Thyroid gland (tissue), 4 donors: ENCODE data around the gene DNAH10. TPM values are rescaled to one million over a fixed set of nuclear protein-coding genes. Genes with fewer than 3 reads are reported as not detected.

Experiments used
- DNase-seq, 2 donors: peaks; one replicate each; pipeline ENCODE4 v3.0.0-alpha.2; 2019
- H3K27ac ChIP-seq, 3 donors: fragments of 200-600 bp; sonication (generic); 1 replicate in 2 of 3; 2 replicates in 1 of 3; pipeline ENCODE4 v1.5.1; 2016 to 2019; ENCODE audit warnings: mild to moderate bottlenecking in 1 of 3, moderate library complexity in 1 of 3
- H3K27me3 ChIP-seq: fragments of 200-600 bp; sonication (generic); one replicate; pipeline ENCODE4 v1.5.1; 2019
- H3K36me3 ChIP-seq, 2 donors: fragments of 200-600 bp; sonication (generic); one replicate each; pipeline ENCODE4 v1.5.1; 2016 to 2019
- H3K4me1 ChIP-seq, 2 donors: fragments of 200-600 bp; sonication (generic); one replicate each; pipeline ENCODE4 v1.5.1; 2017 to 2019
- H3K4me3 ChIP-seq, 3 donors: fragments of 200-600 bp; sonication (generic); replicated peaks in 1 of 3; 1 replicate in 2 of 3; 2 replicates in 1 of 3; pipeline ENCODE4 v1.5.1; 2016; ENCODE audit warnings: mild to moderate bottlenecking in 1 of 3
- H3K9me3 ChIP-seq: fragments of 200-600 bp; sonication (generic); one replicate; pipeline ENCODE4 v1.5.1; 2017
- POLR2A ChIP-seq, 2 donors: fragments of 450-650 bp; IDR thresholded peaks; one replicate each; pipeline ENCODE4 v1.6.1; 2017; ENCODE audit warnings: antibody characterized with exemption in 2 of 2, mild to moderate bottlenecking in 2 of 2, moderate library complexity in 1 of 2
- WGBS, 2 donors: methylation state at CpG; one replicate each; pipeline ENCODE4 v1.1.5; 2017; 5-methylcytosine and 5-hydroxymethylcytosine counted together
- intact Hi-C: fragments of 100-400 bp; cut with DNase I; formaldehyde crosslinking; loops from one replicate; pipeline ENCODE4 v1.15.1; 2023
- total RNA-seq, 4 donors: library from RNA; depleted of rRNA; stranded (reverse); fragments of >200 nt; gene quantifications; one replicate each; pipeline ENCODE4 v1.2.3, GENCODE V29; 2016
- TF ChIP-seq, protein P1 (sequence below), 6 experiments: fragments of 200-600 bp in 3 of 6; fragments of 450-650 bp in 3 of 6; sonication (generic) in 3 of 6; IDR thresholded peaks; one replicate each; pipeline ENCODE4 v1.5.1; 2016 to 2019; ENCODE audit warnings: antibody characterized with exemption in 6 of 6, mild to moderate bottlenecking in 2 of 6, inconsistent platforms in 1 of 6, moderate library complexity in 1 of 6

Gene DNAH10
- total RNA-seq, 4 donors from 2014 or later: 0.10 to 0.33 (median 0.27) TPM; not detected in 1

DNA sequence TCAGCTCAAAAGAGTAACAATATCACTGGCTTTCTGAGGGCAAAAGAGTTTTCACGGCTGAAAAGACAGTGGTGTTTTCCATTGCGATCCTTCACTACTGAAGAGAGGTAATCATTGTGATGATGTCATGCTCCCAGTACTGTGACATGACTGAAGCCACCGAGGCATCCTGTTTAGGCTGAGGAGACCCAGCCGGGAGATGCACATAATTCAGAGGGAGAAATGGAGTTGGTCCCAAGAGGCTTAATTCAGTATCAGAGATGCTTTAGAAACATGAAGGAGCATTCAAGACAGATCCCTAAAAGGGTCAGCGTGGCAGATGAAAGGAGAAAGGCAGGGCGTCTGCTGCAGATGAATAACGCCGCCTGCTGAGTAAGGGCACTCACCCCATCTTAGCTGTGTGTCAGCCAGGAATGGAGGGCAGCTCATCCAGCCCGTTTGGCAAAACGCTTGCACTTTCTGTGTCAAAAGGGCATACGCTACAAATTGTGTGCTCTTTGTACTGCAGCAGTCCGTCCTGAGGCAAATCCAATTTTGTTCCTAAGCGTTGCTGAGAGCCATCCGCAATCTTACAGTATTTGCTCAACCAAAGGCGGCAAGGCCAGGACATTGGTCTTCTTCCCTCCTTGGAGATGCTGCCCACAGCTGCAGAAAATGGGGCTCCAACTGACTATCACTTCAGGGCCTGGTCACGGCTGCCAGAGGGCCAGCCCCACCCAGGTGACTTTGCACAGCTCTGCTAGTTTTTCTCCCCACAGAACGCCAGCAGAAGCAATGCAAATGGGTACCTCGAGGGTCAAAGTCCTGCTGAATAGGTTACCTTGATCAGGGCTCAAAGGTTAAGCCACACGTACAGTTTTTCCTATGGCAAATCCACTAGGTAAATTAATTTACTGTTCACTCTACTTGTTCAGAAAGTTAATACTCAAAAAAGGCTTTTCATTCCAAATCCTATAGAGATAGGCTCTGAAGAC is 187.0 kb downstream of the DNAH10 start:
- H3K9me3 ChIP-seq: no peaks in the 10 kb centered on the region
- H3K36me3 ChIP-seq: no peaks in the 10 kb centered on the region
- no peak for DNase-seq
- WGBS, 2 donors: 89 to 91% methylated on average over 19 of the region's 19 CpGs
- H3K4me3 ChIP-seq: no peak overlapping the region
- H3K4me1 ChIP-seq: peaks cover 10 to 30% of the 10 kb centered on the region in 2 donors
- intact Hi-C loops: no loop called here
- H3K27ac ChIP-seq: no peak overlapping the region
- no peak for TF ChIP-seq POLR2A (IDR thresholded peaks at IDR 0.05)
- TF ChIP-seq, protein P1, sequence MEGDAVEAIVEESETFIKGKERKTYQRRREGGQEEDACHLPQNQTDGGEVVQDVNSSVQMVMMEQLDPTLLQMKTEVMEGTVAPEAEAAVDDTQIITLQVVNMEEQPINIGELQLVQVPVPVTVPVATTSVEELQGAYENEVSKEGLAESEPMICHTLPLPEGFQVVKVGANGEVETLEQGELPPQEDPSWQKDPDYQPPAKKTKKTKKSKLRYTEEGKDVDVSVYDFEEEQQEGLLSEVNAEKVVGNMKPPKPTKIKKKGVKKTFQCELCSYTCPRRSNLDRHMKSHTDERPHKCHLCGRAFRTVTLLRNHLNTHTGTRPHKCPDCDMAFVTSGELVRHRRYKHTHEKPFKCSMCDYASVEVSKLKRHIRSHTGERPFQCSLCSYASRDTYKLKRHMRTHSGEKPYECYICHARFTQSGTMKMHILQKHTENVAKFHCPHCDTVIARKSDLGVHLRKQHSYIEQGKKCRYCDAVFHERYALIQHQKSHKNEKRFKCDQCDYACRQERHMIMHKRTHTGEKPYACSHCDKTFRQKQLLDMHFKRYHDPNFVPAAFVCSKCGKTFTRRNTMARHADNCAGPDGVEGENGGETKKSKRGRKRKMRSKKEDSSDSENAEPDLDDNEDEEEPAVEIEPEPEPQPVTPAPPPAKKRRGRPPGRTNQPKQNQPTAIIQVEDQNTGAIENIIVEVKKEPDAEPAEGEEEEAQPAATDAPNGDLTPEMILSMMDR (IDR thresholded peaks at IDR 0.05): no peak
- H3K27me3 ChIP-seq: no peaks in the 10 kb centered on the region

GRCh38 chr12:123949770-123950165 is 187.7 kb downstream of the DNAH10 start:
- Histone ChIP-seq H3K36me3 (no peaks in the 10 kb centered on the region), H3K27me3 (no peaks in the 10 kb centered on the region), H3K9me3 (no peaks in the 10 kb centered on the region), H3K4me1 (peaks cover 17 to 37% of the 10 kb centered on the region in 2 donors), H3K27ac (no peak overlapping the region), H3K4me3 (no peak overlapping the region)
- intact Hi-C loops: no loop called here
- TF ChIP-seq, protein P1 (IDR thresholded peaks at IDR 0.05): no peak
- TF ChIP-seq POLR2A (IDR thresholded peaks at IDR 0.05): no peak
- WGBS, 2 donors: 96% methylated on average over 15 of the region's 15 CpGs
- no peak for DNase-seq

DNA sequence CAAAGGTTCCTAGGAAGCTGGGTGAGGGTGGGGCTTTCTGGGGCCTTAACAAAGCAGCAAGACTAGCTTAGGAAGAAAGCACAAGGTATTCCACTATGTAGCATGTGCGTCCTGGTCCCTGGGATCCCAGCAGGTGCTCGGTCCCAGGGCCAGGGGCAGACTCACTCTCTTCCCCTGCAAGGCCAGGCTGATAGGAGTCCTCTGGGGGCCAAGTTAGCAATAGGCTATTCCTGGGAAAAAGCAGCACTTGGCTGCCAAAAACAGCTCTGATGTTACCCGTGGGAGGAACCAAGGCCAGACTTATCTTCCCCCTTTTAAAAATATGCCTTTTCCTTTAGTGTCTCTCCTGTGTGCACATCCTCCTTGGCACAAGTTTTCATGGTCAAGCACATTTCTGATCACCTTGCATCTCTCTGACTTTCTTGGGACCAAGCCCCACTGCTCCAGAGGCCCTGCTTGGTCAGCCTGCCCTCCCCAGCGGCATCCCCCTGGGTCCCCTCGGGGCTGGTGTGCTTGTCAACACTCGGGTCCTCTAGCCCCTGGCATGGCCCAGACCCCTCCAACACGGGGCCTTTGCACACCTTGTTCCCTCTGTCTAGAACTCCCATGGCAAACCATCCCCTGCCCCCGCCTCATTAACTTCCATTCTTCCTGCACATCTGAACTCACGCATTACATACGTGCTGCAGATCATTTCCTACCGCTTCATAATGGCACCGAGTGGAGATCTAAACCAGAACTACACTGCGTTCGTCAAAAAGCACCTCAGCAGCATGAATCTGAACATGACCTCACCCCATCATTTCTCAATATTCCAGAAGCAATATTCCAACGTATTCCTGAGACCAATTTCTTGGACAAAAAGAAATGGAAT is 188.6 kb downstream of the DNAH10 start:
- no peaks in the 10 kb centered on the region for H3K9me3 ChIP-seq
- no peak for DNase-seq
- no peaks in the 10 kb centered on the region for H3K36me3 ChIP-seq
- 91 to 92% methylated on average over 15 of the region's 15 CpGs for WGBS, 2 donors
- H3K27ac ChIP-seq: no peak overlapping the region
- no peak overlapping the region for H3K4me3 ChIP-seq
- no peak for TF ChIP-seq POLR2A (IDR thresholded peaks at IDR 0.05)
- TF ChIP-seq, protein P1 (IDR thresholded peaks at IDR 0.05): no peak
- no peaks in the 10 kb centered on the region for H3K27me3 ChIP-seq
- intact Hi-C loops: no loop called here
- peaks cover 17 to 39% of the 10 kb centered on the region in 2 donors for H3K4me1 ChIP-seq

DNA sequence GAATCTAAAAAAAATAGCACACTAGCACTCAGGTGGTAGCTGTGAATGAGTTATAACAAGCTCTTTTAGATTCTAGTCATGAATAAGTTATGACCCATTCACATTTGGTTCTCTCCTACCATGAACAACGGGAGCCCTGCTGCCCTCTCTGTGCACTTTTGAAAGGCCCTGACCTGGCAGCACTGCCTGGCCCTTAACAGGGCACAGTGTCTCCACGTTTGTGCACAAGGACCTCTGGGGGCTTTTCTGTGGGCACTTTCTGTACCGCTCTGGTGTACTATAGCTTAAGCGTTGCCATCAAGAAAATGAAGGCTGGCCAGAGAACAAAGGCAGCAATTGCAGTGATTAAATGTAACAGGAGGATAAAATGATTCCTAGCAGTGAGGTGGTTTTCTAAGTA is 189.4 kb downstream of the DNAH10 start:
- no peak overlapping the region for H3K4me3 ChIP-seq
- no peaks in the 10 kb centered on the region for H3K36me3 ChIP-seq
- H3K27me3 ChIP-seq: no peaks in the 10 kb centered on the region
- intact Hi-C loops: no loop called here
- 80 to 88% methylated on average over 4 of the region's 4 CpGs for WGBS, 2 donors
- DNase-seq: no peak
- no peaks in the 10 kb centered on the region for H3K9me3 ChIP-seq
- TF ChIP-seq POLR2A (IDR thresholded peaks at IDR 0.05): no peak
- TF ChIP-seq, protein P1 (IDR thresholded peaks at IDR 0.05): no peak
- H3K4me1 ChIP-seq: peaks cover 13 to 32% of the 10 kb centered on the region in 2 donors
- no peak overlapping the region for H3K27ac ChIP-seq
